ENCODE data around the gene BEGAIN.

BEGAIN gene

GRCh38 chr14:100587086-100587762, at the start of gene BEGAIN:
TSS of gene BEGAIN (minus strand) at chr14:100587417. CDS start at chr14:100587290, 127 bp downstream.
- TF ChIP-seq CTCF (IDR thresholded peaks at IDR 0.05; ENCODE audit: insufficient read depth, low read length, missing control alignments): no peak
- DNase-seq (ENCODE audit: low read depth, low spot score): no peak
- POLR2A ChIA-PET: no interaction called here
- peak within 1 kb of the TSS; percentile 47 for H3K4me3 ChIP-seq (ENCODE audit: low read depth, low read length)
- CTCF ChIA-PET: interaction anchor here (1.5 kb wide), 1 partner anchor 202 kb away, joined by 3 read pairs; no protein-coding TSS in a partner anchor

GRCh38 chr14:100636559-100636958, 49.3 kb upstream of the BEGAIN start:
- no peak for TF ChIP-seq CTCF (IDR thresholded peaks at IDR 0.05; ENCODE audit: insufficient read depth, low read length, missing control alignments)
- ChIA-PET POLR2A (no interaction called here), CTCF (interaction anchor here (1.4 to 3.5 kb wide), 2 partner anchors 9 to 251 kb away, joined by 5 to 17 read pairs; no protein-coding TSS in a partner anchor)
- no peak for DNase-seq (ENCODE audit: low read depth, low spot score)
- no peak overlapping the region for H3K4me3 ChIP-seq (ENCODE audit: low read depth, low read length)

- H3K4me3 ChIP-seq (ENCODE audit: low read depth, low read length): no peak overlapping the region
- CTCF ChIA-PET: interaction anchor here (0.9 to 5.7 kb wide), 4 partner anchors 12 to 995 kb away, joined by 3 to 23 read pairs (median 4); no protein-coding TSS in a partner anchor
- no peak for TF ChIP-seq CTCF (IDR thresholded peaks at IDR 0.05; ENCODE audit: insufficient read depth, low read length, missing control alignments)
- DNase-seq (ENCODE audit: low read depth, low spot score): no peak
- POLR2A ChIA-PET: no interaction called here
Measured at GRCh38 chr14:100634026-100634425, 46.8 kb upstream of the BEGAIN start.

- ChIA-PET CTCF (interaction anchor here (0.9 to 5.7 kb wide), 4 partner anchors 13 to 995 kb away, joined by 3 to 23 read pairs (median 4); no protein-coding TSS in a partner anchor), POLR2A (no interaction called here)
- TF ChIP-seq CTCF (IDR thresholded peaks at IDR 0.05; ENCODE audit: insufficient read depth, low read length, missing control alignments): no peak
- no peak for DNase-seq (ENCODE audit: low read depth, low spot score)
- no peak overlapping the region for H3K4me3 ChIP-seq (ENCODE audit: low read depth, low read length)
Measured at GRCh38 chr14:100633406-100633805, 46.2 kb upstream of the BEGAIN start.

- no peak overlapping the region for H3K4me3 ChIP-seq (ENCODE audit: low read depth, low read length)
- POLR2A ChIA-PET: no interaction called here
- no peak for DNase-seq (ENCODE audit: low read depth, low spot score)
- no peak for TF ChIP-seq CTCF (IDR thresholded peaks at IDR 0.05; ENCODE audit: insufficient read depth, low read length, missing control alignments)
- CTCF ChIA-PET: interaction anchor here (5.7 kb wide), 1 partner anchor 16 kb away, joined by 23 read pairs; no protein-coding TSS in a partner anchor
Measured at GRCh38 chr14:100629696-100630095, 42.5 kb upstream of the BEGAIN start.

- TF ChIP-seq CTCF (IDR thresholded peaks at IDR 0.05; ENCODE audit: insufficient read depth, low read length, missing control alignments): no peak
- H3K4me3 ChIP-seq (ENCODE audit: low read depth, low read length): no peak overlapping the region
- DNase-seq (ENCODE audit: low read depth, low spot score): no peak
- ChIA-PET POLR2A (no interaction called here), CTCF (interaction anchor here (5.7 kb wide), 1 partner anchor 17 kb away, joined by 23 read pairs; no protein-coding TSS in a partner anchor)
Measured at GRCh38 chr14:100629098-100629497, 41.9 kb upstream of the BEGAIN start.
